HG03139 (cell line): ENCODE data around the gene HNRNPA3.

Experiments used
- ATAC-seq: cut with Tn5 transposase; IDR thresholded peaks from one replicate; pipeline ENCODE4 v1.9.1; 2021; ENCODE audit not compliant: unreplicated experiment

The HNRNPA3 gene

GRCh38 chr2:177271981-177272666 lies 59.5 kb downstream of the HNRNPA3 start:
- no peak for ATAC-seq

GRCh38 chr2:177272765-177273164 lies 60.2 kb downstream of the HNRNPA3 start:
- no peak for ATAC-seq

- no peak for ATAC-seq
Measured at GRCh38 chr2:177273408-177273807, 60.8 kb downstream of the HNRNPA3 start.
